ENCODE data around the gene HABP2. TPM values are rescaled to one million over a fixed set of nuclear protein-coding genes. Genes with fewer than 3 reads are reported as not detected.

HABP2 gene
- total RNA-seq, 4 donors from 2014 or later = not detected

DNA sequence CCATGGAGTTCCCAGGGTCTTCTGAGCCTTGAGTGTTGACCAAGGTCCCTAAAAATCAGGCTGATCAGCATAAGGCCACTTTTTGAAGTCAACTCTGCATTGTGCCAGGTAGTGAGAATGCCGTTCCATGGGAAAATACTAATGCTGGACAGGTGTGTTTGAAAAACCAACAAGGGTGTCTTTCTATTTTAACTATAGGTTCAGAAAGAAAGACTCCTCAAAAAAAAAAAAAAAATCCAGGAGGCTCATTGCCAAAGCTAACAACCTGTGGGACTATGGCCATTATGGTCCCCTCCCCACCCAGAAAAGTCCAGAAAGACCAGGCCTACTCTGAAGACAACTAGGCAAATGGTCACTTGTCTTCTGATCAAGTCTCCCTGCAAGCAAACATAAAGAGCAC, 66.5 kb downstream of the HABP2 start:
- no peaks in the 10 kb centered on the region for H3K9me3 ChIP-seq
- no peak overlapping the region for H3K4me3 ChIP-seq
- peaks cover 43% of the 10 kb centered on the region for H3K27me3 ChIP-seq
- no peak overlapping the region for H3K27ac ChIP-seq
- TF ChIP-seq POLR2A (IDR thresholded peaks at IDR 0.05) (no peak), EP300 (IDR thresholded peaks at IDR 0.05) (no peak), POLR2AphosphoS5 (IDR thresholded peaks at IDR 0.05) (no peak)
- TF ChIP-seq, protein P1, sequence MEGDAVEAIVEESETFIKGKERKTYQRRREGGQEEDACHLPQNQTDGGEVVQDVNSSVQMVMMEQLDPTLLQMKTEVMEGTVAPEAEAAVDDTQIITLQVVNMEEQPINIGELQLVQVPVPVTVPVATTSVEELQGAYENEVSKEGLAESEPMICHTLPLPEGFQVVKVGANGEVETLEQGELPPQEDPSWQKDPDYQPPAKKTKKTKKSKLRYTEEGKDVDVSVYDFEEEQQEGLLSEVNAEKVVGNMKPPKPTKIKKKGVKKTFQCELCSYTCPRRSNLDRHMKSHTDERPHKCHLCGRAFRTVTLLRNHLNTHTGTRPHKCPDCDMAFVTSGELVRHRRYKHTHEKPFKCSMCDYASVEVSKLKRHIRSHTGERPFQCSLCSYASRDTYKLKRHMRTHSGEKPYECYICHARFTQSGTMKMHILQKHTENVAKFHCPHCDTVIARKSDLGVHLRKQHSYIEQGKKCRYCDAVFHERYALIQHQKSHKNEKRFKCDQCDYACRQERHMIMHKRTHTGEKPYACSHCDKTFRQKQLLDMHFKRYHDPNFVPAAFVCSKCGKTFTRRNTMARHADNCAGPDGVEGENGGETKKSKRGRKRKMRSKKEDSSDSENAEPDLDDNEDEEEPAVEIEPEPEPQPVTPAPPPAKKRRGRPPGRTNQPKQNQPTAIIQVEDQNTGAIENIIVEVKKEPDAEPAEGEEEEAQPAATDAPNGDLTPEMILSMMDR (IDR thresholded peaks at IDR 0.05) = no peak
- no peaks in the 10 kb centered on the region for H3K4me1 ChIP-seq
- H3K36me3 ChIP-seq = no peaks in the 10 kb centered on the region
- ATAC-seq = no peak
- WGBS, 2 donors (ENCODE audit: low coverage in 1 of 2) = 100% methylated on average over 1 of the region's 1 CpG; no CpG with 5 or more reads in 1 of the 2 donors

DNA sequence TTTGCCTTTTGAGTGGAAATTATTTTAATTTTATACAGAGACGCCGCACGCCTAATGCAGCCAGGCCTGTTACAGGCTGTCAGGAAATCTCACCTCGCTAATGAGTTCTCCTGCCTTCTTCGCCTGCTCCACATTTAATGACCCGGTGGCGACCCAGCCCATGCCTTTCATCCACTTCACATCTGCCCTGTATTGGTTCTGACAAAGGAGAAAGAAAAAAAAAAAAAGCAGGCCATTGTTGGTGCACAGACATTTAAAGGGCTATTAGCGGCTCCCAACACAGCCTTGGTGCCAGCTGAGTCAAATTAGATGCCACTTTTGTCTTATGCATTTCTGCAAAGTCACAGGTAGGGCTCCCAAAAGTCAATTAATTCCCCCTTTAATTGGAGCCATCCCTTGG, 67.7 kb downstream of the HABP2 start:
- WGBS, 2 donors (ENCODE audit: low coverage in 1 of 2) = 56 to 60% methylated on average over 1 to 4 of the region's 8 CpGs
- Histone ChIP-seq H3K9me3 (no peaks in the 10 kb centered on the region), H3K36me3 (no peaks in the 10 kb centered on the region), H3K4me3 (no peak overlapping the region), H3K27ac (no peak overlapping the region), H3K4me1 (no peaks in the 10 kb centered on the region), H3K27me3 (peaks cover 43% of the 10 kb centered on the region)
- ATAC-seq = no peak
- no peak for TF ChIP-seq POLR2AphosphoS5 (IDR thresholded peaks at IDR 0.05)
- TF ChIP-seq POLR2A (IDR thresholded peaks at IDR 0.05) = no peak
- no peak for TF ChIP-seq EP300 (IDR thresholded peaks at IDR 0.05)
- TF ChIP-seq, protein P1 (IDR thresholded peaks at IDR 0.05) = no peak

- H3K4me3 ChIP-seq = no peak overlapping the region
- 85 to 86% methylated on average over 5 to 9 of the region's 9 CpGs for WGBS, 2 donors (ENCODE audit: low coverage in 1 of 2)
- H3K27ac ChIP-seq = no peak overlapping the region
- TF ChIP-seq POLR2AphosphoS5 (IDR thresholded peaks at IDR 0.05) (no peak), POLR2A (IDR thresholded peaks at IDR 0.05) (no peak), EP300 (IDR thresholded peaks at IDR 0.05) (no peak)
- TF ChIP-seq, protein P1 (IDR thresholded peaks at IDR 0.05) = no peak
- ATAC-seq = no peak
- peaks cover 43% of the 10 kb centered on the region for H3K27me3 ChIP-seq
- H3K9me3 ChIP-seq = no peaks in the 10 kb centered on the region
- no peaks in the 10 kb centered on the region for H3K4me1 ChIP-seq
- no peaks in the 10 kb centered on the region for H3K36me3 ChIP-seq
Measured at GRCh38 chr10:113620936-113621335, 68.1 kb downstream of the HABP2 start.

GRCh38 chr10:113621799-113622198, 68.9 kb downstream of the HABP2 start:
- no peak for ATAC-seq
- Histone ChIP-seq H3K27me3 (peaks cover 36% of the 10 kb centered on the region), H3K27ac (no peak overlapping the region), H3K36me3 (no peaks in the 10 kb centered on the region), H3K4me3 (no peak overlapping the region), H3K4me1 (no peaks in the 10 kb centered on the region), H3K9me3 (no peaks in the 10 kb centered on the region)
- TF ChIP-seq POLR2A (IDR thresholded peaks at IDR 0.05) = no peak
- TF ChIP-seq, protein P1 (IDR thresholded peaks at IDR 0.05) = no peak
- 89 to 94% methylated on average over 2 to 3 of the region's 8 CpGs for WGBS, 2 donors (ENCODE audit: low coverage in 1 of 2)

DNA sequence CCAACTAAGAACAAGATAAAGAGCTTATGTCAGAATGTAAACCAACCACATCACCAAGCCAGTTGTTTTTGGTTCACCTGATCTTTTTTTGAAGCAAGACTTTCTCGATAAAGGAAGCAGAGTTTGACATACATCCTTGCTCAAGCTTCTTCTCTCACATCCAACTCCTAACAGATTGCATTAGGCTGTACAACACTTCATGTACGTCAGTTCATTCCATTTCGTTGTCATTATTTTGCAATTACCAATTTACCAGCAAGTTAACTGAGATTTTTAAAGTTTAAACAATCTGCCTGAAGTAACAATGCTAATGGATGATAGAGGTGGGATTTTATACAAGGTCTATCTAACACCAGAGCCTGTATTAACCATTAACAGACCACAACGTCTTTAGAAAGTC, 70.0 kb downstream of the HABP2 start:
- Histone ChIP-seq H3K9me3 (no peaks in the 10 kb centered on the region), H3K27me3 (peaks cover 26% of the 10 kb centered on the region), H3K4me1 (peaks cover 0 to 10% (median 2%) of the 10 kb centered on the region in 3 donors), H3K27ac (no peak overlapping the region), H3K4me3 (no peak overlapping the region), H3K36me3 (no peaks in the 10 kb centered on the region)
- no peak for ATAC-seq
- TF ChIP-seq EP300 (IDR thresholded peaks at IDR 0.05) (no peak), POLR2A (IDR thresholded peaks at IDR 0.05) (no peak), POLR2AphosphoS5 (IDR thresholded peaks at IDR 0.05) (no peak)
- TF ChIP-seq, protein P1 (IDR thresholded peaks at IDR 0.05) = no peak
- 63 to 69% methylated on average over 4 of the region's 4 CpGs for WGBS, 2 donors (ENCODE audit: low coverage in 1 of 2)

Data from gastroesophageal sphincter (tissue), 4 donors.